A549 (cell line): ENCODE measurements around the gene CDC42.

ENCODE experiments used
- EP300 ChIP-seq, 2 experiments: fragments of >200 bp; sonication (Bioruptor Twin); formaldehyde crosslinking; IDR thresholded peaks; 2 replicates in 1 of 2; 3 replicates in 1 of 2; pipeline ENCODE4 v1.6.1; 2016 to 2017
- RAD21 ChIP-seq, 2 experiments: fragments of >200 bp in 1 of 2; sonication (Bioruptor Twin) in 1 of 2; formaldehyde crosslinking in 1 of 2; IDR thresholded peaks in 1 of 2; conservative IDR thresholded peaks in 1 of 2; 2 replicates in 1 of 2; 3 replicates in 1 of 2; pipeline ENCODE4 v1.6.1; 2012 to 2018; ENCODE audit warnings: inconsistent platforms in 1 of 2

DNA sequence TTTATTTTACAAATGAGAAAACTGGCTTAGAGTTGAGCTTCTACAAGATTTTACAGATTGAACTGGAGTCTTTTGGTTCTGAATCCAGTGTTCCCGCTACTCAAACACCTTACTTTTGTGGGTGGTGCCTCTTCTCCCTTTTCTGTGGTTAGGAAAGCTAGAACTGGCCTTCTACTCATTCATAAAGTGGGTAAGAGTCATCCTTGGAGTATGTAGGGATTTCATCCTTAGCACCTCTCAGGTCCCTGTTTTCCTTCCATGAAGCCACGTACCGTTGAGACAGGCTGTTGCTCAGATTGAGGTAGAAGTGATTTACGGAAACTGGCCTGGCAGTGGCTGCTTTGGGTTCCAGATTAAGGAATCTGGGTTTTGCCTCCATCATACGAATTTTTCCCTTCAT lies 54.6 kb downstream of the CDC42 start:
- no peak for TF ChIP-seq EP300 (IDR thresholded peaks at IDR 0.05)
- TF ChIP-seq RAD21 (conservative IDR thresholded peaks at IDR 0.05 in 1 of 2, IDR thresholded peaks at IDR 0.05 in 1 of 2) = no peak
